Amniotic epithelial cell (primary cell): ENCODE results near the gene ABHD16B.

Source experiments
- DNase-seq: peaks from one replicate; pipeline ENCODE4 v3.0.0-alpha.2; 2010; ENCODE audit warnings: low read depth

The ABHD16B gene

GRCh38 chr20:63861365-63861934, at the start of gene ABHD16B:
Gene ABHD16B (plus strand): TSS chr20:63861498. CDS start chr20:63861541, 43 bp downstream.
- DNase-seq = no peak

GRCh38 chr20:63814891-63815614, 46.2 kb upstream of the ABHD16B start:
- no peak for DNase-seq

DNA sequence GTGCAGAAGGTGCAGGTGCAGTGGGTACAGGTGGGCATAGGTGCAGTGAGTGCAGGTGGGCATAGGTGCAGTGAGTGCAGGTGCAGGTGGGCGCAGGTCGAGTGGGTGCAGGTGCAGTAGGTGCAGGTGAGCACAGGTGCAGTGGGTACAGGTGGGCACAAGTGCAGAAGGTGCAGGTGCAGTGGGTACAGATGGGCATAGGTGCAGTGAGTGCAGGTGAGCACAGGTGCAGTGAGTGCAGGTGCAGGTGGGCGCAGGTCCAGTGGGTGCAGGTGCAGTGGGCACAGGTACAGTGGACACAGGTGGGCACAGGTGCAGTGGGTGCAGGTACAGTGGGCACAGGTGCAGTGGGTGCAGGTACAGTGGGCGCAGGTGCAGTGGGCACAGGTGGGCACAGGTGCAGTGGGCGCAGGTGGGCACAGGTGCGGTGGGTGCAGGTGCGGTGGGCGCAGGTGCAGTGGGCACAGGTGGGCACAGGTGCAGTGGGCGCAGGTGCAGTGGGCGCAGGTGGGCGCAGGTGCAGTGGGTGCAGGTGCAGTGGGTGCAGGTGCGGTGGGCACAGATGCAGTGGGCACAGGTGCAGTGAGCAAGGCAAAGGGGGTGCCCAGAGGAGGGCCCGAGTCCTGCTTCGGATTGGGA, 45.6 kb upstream of the ABHD16B start:
- DNase-seq = no peak

DNA sequence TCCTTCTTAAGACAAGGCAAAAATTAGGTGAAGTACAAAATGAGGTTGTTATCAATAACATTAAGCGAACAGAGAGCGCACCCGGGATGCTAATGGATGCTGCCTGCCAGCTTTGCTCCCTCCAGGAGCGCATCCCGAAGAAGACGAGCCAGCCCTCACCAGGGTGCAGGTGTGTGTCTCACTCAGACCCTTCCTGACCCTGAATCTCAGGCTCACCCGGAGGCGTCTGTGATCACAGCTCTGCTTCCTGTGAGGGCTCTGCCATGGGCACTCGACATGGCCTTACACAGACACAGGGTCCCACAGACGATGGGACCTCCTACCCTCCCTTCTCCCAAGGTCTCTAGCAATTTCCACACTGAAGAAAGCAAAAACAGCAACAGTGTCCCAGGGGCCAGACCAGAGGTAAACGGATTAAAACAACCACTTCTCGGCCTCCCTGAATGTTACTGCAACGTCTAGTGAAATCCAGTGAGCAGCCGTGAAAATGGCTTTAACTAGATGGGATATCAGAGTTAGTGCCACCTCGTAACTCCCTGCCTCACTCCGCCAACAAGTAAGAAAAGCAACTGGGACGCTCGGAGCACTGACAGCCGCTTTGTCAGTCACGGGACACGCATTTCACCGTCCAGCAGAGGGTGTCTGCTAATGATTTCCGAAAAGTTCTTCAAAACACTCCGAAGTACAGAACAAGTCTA, 41.9 kb upstream of the ABHD16B start:
- no peak for DNase-seq

GRCh38 chr20:63821811-63822210, 39.5 kb upstream of the ABHD16B start:
- no peak for DNase-seq

GRCh38 chr20:63822276-63822696, 39.0 kb upstream of the ABHD16B start:
- DNase-seq = no peak

GRCh38 chr20:63823691-63824311, 37.5 kb upstream of the ABHD16B start:
- no peak for DNase-seq

DNA sequence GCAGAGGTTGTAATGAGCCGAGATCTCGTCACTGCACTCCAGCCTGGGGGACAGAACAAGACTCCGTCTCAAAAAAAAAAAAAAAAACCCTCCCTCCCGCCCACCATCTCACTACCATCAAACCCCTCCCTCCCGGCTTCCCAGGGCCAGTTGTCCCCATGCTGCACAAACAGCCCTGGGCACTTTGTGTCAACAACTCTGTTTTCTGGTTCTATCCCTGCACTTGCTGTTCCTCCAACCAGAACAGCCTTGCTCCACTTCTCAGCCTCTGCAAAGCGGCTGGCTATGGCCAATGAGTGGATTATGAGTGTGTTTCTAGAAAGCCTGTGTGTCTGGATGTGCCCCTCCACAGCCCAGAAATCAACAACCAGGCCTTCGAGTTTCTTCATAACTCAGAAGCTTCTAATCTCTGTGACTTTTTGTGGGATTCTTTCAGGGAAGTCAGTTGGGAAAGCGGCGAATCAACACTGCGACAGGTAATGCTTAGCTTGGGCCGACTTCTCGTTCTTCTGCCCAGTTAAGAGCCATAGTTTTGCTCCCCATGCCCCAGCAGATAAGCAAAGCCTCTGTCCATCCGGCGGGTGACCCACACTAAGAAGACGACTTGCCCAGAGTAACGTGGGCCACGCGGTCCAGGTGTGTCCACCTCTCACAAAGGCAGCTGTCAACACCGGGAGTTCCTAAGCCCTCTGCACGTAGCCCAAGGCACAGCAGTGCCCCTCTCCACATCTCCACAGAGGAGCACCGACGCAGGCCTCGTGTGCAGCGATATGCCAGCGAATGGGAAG, 35.8 kb upstream of the ABHD16B start:
- DNase-seq = no peak

GRCh38 chr20:63826753-63827152, 34.5 kb upstream of the ABHD16B start:
- no peak for DNase-seq

- no peak for DNase-seq
These were observed 33.2 kb upstream of the ABHD16B start for GRCh38 chr20:63828124-63828523.

DNA sequence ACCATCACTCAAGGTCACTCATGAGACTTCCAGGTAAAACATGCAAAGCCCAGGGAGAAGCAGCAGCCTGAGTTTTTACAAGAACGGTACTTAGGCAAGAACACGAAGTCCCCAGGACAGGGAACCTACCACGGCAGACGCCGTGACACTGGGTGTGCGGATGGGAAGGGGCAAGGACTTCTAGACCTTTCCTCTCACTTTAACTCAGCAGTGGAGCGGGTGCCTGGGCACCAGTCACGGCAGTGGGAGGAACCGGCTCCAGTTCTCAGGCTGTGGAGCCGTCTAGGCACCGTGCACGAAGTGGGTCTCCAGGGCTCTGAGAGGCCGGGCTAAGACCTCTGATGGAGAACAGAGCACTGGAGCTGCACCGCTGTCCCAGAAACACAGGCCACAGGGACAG, 32.8 kb upstream of the ABHD16B start:
- no peak for DNase-seq

DNA sequence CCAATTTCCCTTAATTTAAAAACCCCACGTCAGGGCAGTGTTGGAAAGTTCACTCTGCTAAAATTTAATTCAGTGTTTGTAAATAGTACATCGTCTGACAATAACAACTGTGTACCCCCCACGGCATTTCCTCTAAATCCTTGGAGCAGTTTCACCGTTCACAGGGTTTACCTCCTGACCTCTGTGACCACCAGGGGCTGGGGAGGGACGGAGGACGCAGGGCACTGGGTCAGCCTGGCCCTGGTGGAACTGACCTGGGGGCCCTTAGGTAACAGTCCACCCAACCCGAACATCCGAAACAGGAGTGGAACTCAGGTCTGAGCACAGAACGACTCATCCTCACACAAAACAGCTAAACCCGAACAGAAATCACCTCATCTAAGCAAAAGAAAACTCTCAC, 32.3 kb upstream of the ABHD16B start:
- DNase-seq = no peak

DNA sequence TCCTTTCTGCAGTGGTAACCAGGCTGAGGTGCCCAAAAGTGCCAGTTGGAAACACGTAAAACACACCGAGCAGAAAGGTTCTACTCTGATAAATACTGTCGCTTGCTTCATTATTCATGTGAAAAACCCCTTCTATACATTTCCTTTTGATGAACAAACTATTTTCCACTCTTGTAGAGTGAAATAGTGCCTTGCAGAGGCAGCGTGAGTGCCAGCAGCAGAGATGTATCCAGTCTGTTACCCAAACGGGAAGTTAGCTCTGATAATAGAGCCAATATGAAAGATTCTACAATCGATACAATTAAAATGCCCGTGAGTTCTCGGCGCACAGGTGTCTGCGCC, 31.7 kb upstream of the ABHD16B start:
- no peak for DNase-seq

DNA sequence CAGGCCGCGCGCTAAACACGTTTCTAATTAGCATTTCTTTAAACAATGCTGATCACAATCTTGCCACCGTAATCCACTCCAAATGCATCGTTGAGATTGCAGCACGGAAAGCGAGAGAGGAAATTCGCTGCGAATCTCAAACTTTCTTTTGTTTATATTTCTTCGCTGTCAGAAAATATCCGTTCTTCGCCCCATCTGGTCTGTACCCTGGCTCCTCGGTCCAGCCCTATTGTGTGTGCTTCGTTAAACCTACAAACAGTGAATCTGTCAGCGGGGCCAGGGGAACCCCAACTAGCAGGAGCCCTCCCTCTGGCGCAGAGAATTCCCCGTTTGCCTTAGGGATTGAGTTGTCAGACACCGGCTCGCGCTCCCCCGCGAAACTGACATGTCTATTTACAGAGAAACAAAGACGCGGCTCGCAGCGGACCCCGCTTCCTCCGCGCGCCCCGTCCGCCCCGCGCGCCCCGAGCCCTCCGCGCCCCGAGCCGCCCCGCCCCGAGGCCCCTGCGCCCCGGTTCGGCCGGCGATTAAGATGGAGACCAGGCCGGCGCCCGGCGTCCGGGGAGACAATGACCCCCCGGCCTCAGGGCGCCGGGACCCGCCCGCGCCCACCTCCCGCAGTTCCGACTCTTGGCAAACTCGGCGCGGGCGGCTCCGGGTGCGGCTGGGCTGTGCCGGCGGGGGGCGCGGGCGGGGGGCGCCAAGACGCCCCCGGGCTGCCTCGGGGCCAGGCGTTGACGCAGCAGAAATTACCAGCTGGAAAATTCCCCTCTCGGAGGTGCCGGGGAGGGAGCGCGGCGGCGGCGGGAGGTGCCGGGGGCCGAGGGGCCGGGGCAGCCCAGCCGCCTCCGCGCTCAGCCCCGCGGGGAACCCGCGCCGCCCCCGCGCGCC, 31.1 kb upstream of the ABHD16B start:
- DNase-seq = no peak

DNA sequence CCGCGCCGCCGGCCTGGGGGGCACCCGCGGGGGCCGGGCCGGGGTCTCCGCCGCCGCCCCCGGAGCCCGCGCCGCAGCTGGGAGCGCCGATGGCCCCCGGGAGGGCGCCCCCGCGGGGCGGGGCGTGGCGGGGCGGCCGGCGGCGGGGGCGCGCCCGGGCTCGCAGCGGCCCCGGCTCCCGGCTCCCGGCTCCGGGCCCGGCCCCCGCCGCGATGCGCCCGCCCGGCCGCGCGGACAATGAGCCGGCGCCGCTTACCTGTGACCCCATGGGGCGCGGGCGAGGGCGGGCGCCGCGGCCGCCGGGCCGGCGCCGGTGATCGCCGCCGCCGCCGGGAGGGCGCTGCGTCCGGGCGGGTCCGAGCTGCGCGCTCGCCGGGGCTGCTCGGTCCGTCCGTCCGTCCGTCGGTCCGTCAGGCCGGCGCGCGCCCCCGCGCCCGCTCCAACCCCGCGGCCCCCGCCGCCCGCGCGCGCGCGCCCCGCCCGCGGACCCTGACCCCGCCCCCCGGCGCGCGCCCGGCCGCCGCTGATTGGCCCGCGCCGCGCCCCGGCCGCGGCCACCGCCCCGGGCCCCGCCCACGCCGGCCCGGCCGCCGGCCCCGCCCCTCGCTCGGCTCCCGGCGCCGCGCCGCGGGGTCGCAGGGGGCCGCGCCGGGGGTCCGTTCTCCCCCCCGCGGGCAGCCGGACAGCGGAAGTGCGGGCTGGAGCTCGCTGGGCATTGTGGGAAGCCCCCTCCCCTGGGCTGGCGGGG, 30.3 kb upstream of the ABHD16B start, which contains the start of gene ZBTB46:
Gene ZBTB46, minus strand, starts transcription at position 424 of the 748 bp plus-strand sequence. CDS start 40,507 bp downstream, outside the sequence.
- DNase-seq = no peak

- no peak for DNase-seq
These were observed 29.7 kb upstream of the ABHD16B start for GRCh38 chr20:63831646-63831992.

- DNase-seq = peak; percentile 45
These were observed 29.2 kb upstream of the ABHD16B start for GRCh38 chr20:63831993-63832686.

DNA sequence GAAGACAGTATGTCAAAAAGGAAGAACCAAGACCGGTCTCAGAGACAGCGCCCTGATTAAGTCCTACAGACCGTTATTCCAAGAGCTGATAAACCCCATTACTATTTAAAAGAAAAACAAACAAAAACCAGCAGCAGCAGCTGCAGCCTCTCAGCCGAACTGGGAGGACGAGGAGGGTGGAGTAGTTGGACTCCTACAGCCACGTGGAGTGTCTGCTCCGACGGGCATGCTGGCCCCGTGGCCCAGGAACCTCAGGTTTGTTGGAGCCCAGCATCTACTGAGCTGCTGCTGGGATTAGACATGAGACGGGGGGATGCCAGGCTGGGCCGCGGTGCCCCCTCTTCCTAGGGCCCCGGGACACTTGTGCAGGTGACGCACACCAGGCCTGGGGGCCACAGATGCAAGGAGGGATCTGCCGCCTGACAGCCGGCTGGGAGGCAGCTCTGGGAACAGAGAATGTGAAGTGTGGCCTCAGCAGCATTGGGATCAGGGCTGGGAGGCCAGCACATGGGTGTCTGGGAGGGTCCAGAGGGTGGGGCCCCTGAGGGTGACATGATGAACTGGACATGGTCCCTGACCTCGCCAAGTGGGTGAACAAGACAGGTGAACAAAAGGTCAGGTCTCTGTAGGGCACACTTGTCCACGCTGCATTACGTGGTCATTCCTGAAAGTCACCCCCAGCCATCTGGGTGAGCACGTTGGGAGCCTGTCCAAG, 27.4 kb upstream of the ABHD16B start:
- DNase-seq = no peak

GRCh38 chr20:63834491-63834880, 26.8 kb upstream of the ABHD16B start:
- DNase-seq = no peak
